ENCODE data around the gene CEP97. TPM values are rescaled to one million over a fixed set of nuclear protein-coding genes. Genes with fewer than 3 reads are reported as not detected.

Gene CEP97
- total and polyA plus RNA-seq, 9 of the 15 experiments (the other 6 are each of a cell fraction or from before 2014, with no cell fraction given): 2.0 to 10.1 (median 4.3) TPM

- TF ChIP-seq ZNF165 (CRISPR knock-in tag; IDR thresholded peaks at IDR 0.05; ENCODE audit: borderline replicate concordance) (no peak), MAFG (tag; conservative IDR thresholded peaks at IDR 0.05) (no peak), POLR2G (IDR thresholded peaks at IDR 0.05; ENCODE audit: low read depth, low read length) (peak; percentile 59), SPI1 (IDR thresholded peaks at IDR 0.05; ENCODE audit: borderline replicate concordance, low read depth, low read length) (no peak), ZNF133 (CRISPR knock-in tag; IDR thresholded peaks at IDR 0.05) (no peak), XRCC5 (IDR thresholded peaks at IDR 0.05; ENCODE audit: low read depth, low read length) (no peak), DNMT1 (IDR thresholded peaks at IDR 0.05) (no peak), TRIM24 (IDR thresholded peaks at IDR 0.05) (no peak), ETS2 (tag; IDR thresholded peaks at IDR 0.05; ENCODE audit: borderline replicate concordance, poor library complexity, severe bottlenecking) (no peak), GATAD2B (IDR thresholded peaks at IDR 0.05; ENCODE audit: borderline replicate concordance) (no peak), ZNF143 (CRISPR knock-in tag; IDR thresholded peaks at IDR 0.05) (no peak), RCOR1 (IDR thresholded peaks at IDR 0.05; ENCODE audit: borderline replicate concordance in 1 of 2, low read depth in 2 of 2, low read length in 2 of 2) (0 out of 4 replicates have a peak, but pooled peaks of 1 of the 2 experiments have one; percentile 7), ZNF77 (CRISPR knock-in tag; IDR thresholded peaks at IDR 0.05) (no peak), TRIM28 (IDR thresholded peaks at IDR 0.05) (no peak), RFX1 (IDR thresholded peaks at IDR 0.05) (no peak)
- TF ChIP-seq, protein P1, sequence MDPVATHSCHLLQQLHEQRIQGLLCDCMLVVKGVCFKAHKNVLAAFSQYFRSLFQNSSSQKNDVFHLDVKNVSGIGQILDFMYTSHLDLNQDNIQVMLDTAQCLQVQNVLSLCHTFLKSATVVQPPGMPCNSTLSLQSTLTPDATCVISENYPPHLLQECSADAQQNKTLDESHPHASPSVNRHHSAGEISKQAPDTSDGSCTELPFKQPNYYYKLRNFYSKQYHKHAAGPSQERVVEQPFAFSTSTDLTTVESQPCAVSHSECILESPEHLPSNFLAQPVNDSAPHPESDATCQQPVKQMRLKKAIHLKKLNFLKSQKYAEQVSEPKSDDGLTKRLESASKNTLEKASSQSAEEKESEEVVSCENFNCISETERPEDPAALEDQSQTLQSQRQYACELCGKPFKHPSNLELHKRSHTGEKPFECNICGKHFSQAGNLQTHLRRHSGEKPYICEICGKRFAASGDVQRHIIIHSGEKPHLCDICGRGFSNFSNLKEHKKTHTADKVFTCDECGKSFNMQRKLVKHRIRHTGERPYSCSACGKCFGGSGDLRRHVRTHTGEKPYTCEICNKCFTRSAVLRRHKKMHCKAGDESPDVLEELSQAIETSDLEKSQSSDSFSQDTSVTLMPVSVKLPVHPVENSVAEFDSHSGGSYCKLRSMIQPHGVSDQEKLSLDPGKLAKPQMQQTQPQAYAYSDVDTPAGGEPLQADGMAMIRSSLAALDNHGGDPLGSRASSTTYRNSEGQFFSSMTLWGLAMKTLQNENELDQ (CRISPR knock-in tag; IDR thresholded peaks at IDR 0.05; ENCODE audit: borderline replicate concordance): no peak
- TF ChIP-seq, protein P2, sequence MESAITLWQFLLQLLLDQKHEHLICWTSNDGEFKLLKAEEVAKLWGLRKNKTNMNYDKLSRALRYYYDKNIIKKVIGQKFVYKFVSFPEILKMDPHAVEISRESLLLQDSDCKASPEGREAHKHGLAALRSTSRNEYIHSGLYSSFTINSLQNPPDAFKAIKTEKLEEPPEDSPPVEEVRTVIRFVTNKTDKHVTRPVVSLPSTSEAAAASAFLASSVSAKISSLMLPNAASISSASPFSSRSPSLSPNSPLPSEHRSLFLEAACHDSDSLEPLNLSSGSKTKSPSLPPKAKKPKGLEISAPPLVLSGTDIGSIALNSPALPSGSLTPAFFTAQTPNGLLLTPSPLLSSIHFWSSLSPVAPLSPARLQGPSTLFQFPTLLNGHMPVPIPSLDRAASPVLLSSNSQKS (CRISPR knock-in tag; IDR thresholded peaks at IDR 0.05): no peak
- TF ChIP-seq, protein P3, sequence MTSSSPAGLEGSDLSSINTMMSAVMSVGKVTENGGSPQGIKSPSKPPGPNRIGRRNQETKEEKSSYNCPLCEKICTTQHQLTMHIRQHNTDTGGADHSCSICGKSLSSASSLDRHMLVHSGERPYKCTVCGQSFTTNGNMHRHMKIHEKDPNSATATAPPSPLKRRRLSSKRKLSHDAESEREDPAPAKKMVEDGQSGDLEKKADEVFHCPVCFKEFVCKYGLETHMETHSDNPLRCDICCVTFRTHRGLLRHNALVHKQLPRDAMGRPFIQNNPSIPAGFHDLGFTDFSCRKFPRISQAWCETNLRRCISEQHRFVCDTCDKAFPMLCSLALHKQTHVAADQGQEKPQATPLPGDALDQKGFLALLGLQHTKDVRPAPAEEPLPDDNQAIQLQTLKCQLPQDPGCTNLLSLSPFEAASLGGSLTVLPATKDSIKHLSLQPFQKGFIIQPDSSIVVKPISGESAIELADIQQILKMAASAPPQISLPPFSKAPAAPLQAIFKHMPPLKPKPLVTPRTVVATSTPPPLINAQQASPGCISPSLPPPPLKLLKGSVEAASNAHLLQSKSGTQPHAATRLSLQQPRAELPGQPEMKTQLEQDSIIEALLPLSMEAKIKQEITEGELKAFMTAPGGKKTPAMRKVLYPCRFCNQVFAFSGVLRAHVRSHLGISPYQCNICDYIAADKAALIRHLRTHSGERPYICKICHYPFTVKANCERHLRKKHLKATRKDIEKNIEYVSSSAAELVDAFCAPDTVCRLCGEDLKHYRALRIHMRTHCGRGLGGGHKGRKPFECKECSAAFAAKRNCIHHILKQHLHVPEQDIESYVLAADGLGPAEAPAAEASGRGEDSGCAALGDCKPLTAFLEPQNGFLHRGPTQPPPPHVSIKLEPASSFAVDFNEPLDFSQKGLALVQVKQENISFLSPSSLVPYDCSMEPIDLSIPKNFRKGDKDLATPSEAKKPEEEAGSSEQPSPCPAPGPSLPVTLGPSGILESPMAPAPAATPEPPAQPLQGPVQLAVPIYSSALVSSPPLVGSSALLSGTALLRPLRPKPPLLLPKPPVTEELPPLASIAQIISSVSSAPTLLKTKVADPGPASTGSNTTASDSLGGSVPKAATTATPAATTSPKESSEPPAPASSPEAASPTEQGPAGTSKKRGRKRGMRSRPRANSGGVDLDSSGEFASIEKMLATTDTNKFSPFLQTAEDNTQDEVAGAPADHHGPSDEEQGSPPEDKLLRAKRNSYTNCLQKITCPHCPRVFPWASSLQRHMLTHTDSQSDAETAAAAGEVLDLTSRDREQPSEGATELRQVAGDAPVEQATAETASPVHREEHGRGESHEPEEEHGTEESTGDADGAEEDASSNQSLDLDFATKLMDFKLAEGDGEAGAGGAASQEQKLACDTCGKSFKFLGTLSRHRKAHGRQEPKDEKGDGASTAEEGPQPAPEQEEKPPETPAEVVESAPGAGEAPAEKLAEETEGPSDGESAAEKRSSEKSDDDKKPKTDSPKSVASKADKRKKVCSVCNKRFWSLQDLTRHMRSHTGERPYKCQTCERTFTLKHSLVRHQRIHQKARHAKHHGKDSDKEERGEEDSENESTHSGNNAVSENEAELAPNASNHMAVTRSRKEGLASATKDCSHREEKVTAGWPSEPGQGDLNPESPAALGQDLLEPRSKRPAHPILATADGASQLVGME (CRISPR knock-in tag; IDR thresholded peaks at IDR 0.05): 0 out of 2 replicates have a peak, but pooled peaks have one; percentile 32
- TF ChIP-seq, protein P4, sequence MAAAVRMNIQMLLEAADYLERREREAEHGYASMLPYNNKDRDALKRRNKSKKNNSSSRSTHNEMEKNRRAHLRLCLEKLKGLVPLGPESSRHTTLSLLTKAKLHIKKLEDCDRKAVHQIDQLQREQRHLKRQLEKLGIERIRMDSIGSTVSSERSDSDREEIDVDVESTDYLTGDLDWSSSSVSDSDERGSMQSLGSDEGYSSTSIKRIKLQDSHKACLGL (CRISPR knock-in tag; IDR thresholded peaks at IDR 0.05; ENCODE audit: borderline replicate concordance, poor library complexity, severe bottlenecking): no peak
Observed at GRCh38 chr3:101779047-101779821, 54.8 kb downstream of the CEP97 start, which contains the start of gene NXPE3 (continued).

Data from K562 (cell line).